Body of pancreas (tissue), 4 donors: ENCODE data around the gene CDHR5. TPM values are rescaled to one million over a fixed set of nuclear protein-coding genes. Genes with fewer than 3 reads are reported as not detected.

Experiments
- ATAC-seq: fragments of 150-250 bp; one replicate; pipeline ENCODE4 v1.9.1; 2016
- DNase-seq, 4 donors: peaks; one replicate each; pipeline ENCODE4 v3.0.0-alpha.2; 2019
- H3K27ac ChIP-seq, 4 donors: fragments of 200-600 bp; sonication (generic); 1 replicate in 3 of 4; 2 replicates in 1 of 4; pipeline versions ENCODE4 v1.5.1 to v1.6.1; 2016 to 2019; ENCODE audit warnings: mild to moderate bottlenecking in 1 of 4, mixed read lengths in 1 of 4, moderate library complexity in 1 of 4
- H3K27me3 ChIP-seq, 2 donors: fragments of 200-600 bp; sonication (generic); one replicate each; pipeline ENCODE4 v1.6.0; 2016; ENCODE audit warnings: mild to moderate bottlenecking in 1 of 2
- H3K36me3 ChIP-seq, 2 donors: fragments of 200-600 bp; sonication (generic); replicated peaks in 1 of 2; 2 replicates each; pipeline ENCODE4 v1.5.1; 2016; ENCODE audit warnings: low read depth in 2 of 2; ENCODE audit not compliant: insufficient read depth in 1 of 2
- H3K4me1 ChIP-seq: fragments of 200-600 bp; sonication (generic); one replicate; pipeline ENCODE4 v1.6.0; 2016
- H3K4me3 ChIP-seq, 2 donors: fragments of 200-600 bp; sonication (generic); 1 replicate in 1 of 2; 2 replicates in 1 of 2; pipeline ENCODE4 v1.5.1; 2016 to 2019
- H3K9me3 ChIP-seq, 3 donors: fragments of 200-600 bp; sonication (generic); 1 replicate in 2 of 3; 2 replicates in 1 of 3; pipeline ENCODE4 v1.5.1; 2016
- CTCF ChIP-seq, 7 experiments: fragments of 450-650 bp in 4 of 7; fragments of 200-600 bp in 3 of 7; sonication (generic) in 3 of 7; IDR thresholded peaks; one replicate each; pipeline ENCODE4 v1.5.1; 2016 to 2019; ENCODE audit warnings: antibody characterized with exemption in 7 of 7
- POLR2A ChIP-seq, 3 donors: fragments of 450-650 bp; IDR thresholded peaks; one replicate each; pipeline ENCODE4 v1.6.1; 2016; ENCODE audit warnings: antibody characterized with exemption in 3 of 3, mild to moderate bottlenecking in 2 of 3
- WGBS, 2 donors: methylation state at CpG; one replicate each; pipeline ENCODE4 v1.1.5; 2017; 5-methylcytosine and 5-hydroxymethylcytosine counted together
- intact Hi-C: fragments of 100-400 bp; cut with DNase I; formaldehyde crosslinking; loops from one replicate; pipeline ENCODE4 v1.15.1; 2023
- total RNA-seq, 2 donors: library from RNA; depleted of rRNA; stranded (reverse); fragments of >200 nt; gene quantifications; one replicate each; pipeline ENCODE4 v1.1.0, GENCODE V29; 2016

CDHR5 gene
- total RNA-seq, 2 donors from 2014 or later: 14.5 TPM; not detected in 1

- Histone ChIP-seq H3K36me3 (no peaks in the 10 kb centered on the region), H3K27me3 (no peaks in the 10 kb centered on the region), H3K4me1 (no peaks in the 10 kb centered on the region), H3K9me3 (no peaks in the 10 kb centered on the region), H3K4me3 (no peak overlapping the region), H3K27ac (no peak overlapping the region)
- DNase-seq (peak in 1 of 4 donors; percentile 11), ATAC-seq (peak; percentile 7)
- TF ChIP-seq CTCF (IDR thresholded peaks at IDR 0.05) (no peak), POLR2A (IDR thresholded peaks at IDR 0.05) (no peak)
- intact Hi-C loops: no loop called here
- WGBS, 2 donors: 83 to 90% methylated on average over 13 to 22 of the region's 22 CpGs
These were observed 997 bp upstream of the CDHR5 start for GRCh38 chr11:625636-626268.

- no peak for ATAC-seq
These were observed 603 bp downstream of the CDHR5 start for GRCh38 chr11:623999-624704.

GRCh38 chr11:623349-623869, 1.3 kb downstream of the CDHR5 start:
- H3K36me3 ChIP-seq: no peaks in the 10 kb centered on the region
- DNase-seq: peak in 1 of 4 donors; percentile 17
- WGBS, 2 donors: 79 to 93% methylated on average over 12 to 14 of the region's 15 CpGs
- TF ChIP-seq POLR2A (IDR thresholded peaks at IDR 0.05) (no peak), CTCF (IDR thresholded peaks at IDR 0.05) (no peak)
- no peak for ATAC-seq
- no peaks in the 10 kb centered on the region for H3K27me3 ChIP-seq
- H3K4me3 ChIP-seq: no peak overlapping the region
- H3K9me3 ChIP-seq: no peaks in the 10 kb centered on the region
- no peak overlapping the region for H3K27ac ChIP-seq
- no peaks in the 10 kb centered on the region for H3K4me1 ChIP-seq
- intact Hi-C loops: no loop called here

More at GRCh38 chr11:623999-624704, 603 bp downstream of the CDHR5 start:
- no peaks in the 10 kb centered on the region for H3K4me1 ChIP-seq
- peak in 1 of 4 donors; percentile 42 for DNase-seq
- H3K4me3 ChIP-seq: no peak overlapping the region
- no peaks in the 10 kb centered on the region for H3K9me3 ChIP-seq
- WGBS, 2 donors: 81 to 85% methylated on average over 14 to 21 of the region's 25 CpGs
- TF ChIP-seq CTCF (IDR thresholded peaks at IDR 0.05): no peak
- TF ChIP-seq POLR2A (IDR thresholded peaks at IDR 0.05): no peak
- H3K36me3 ChIP-seq: no peaks in the 10 kb centered on the region
- no peaks in the 10 kb centered on the region for H3K27me3 ChIP-seq
- intact Hi-C loops: no loop called here
- H3K27ac ChIP-seq: no peak overlapping the region

- no peaks in the 10 kb centered on the region for H3K9me3 ChIP-seq
- H3K4me3 ChIP-seq: no peak overlapping the region
- H3K27ac ChIP-seq: no peak overlapping the region
- H3K27me3 ChIP-seq: no peaks in the 10 kb centered on the region
- peaks cover 0 to 2% of the 10 kb centered on the region in 2 donors for H3K36me3 ChIP-seq
- intact Hi-C loops: no loop called here
- DNase-seq: no peak
- no peak for ATAC-seq
- H3K4me1 ChIP-seq: no peaks in the 10 kb centered on the region
- no peak for TF ChIP-seq CTCF (IDR thresholded peaks at IDR 0.05)
- no peak for TF ChIP-seq POLR2A (IDR thresholded peaks at IDR 0.05)
- WGBS, 2 donors: 88 to 89% methylated on average over 26 to 27 of the region's 27 CpGs
These were observed 2.9 kb downstream of the CDHR5 start for GRCh38 chr11:621838-622237.
